KMS-11 (cell line): ENCODE measurements around the gene TDG.
A peak's percentile ranks its signal among the peaks of the same experiment; 100 is the strongest.

Experiments used
- H2AFZ ChIP-seq: fragments of 200-600 bp; sonication (generic); 2 replicates; pipeline ENCODE4 v1.6.1; 2016; ENCODE audit warnings: antibody characterized with exemption, mixed run types, low read depth
- H3K27ac ChIP-seq: fragments of 200-600 bp; sonication (generic); 2 replicates; pipeline ENCODE4 v1.6.1; 2016; ENCODE audit warnings: mild to moderate bottlenecking, mixed run types
- H3K27me3 ChIP-seq: fragments of 200-600 bp; sonication (generic); 2 replicates; pipeline ENCODE4 v1.6.1; 2017; ENCODE audit warnings: mild to moderate bottlenecking, low read depth, mixed run types, moderate library complexity; ENCODE audit not compliant: insufficient read depth
- H3K36me3 ChIP-seq: fragments of 200-600 bp; sonication (generic); 2 replicates; pipeline ENCODE4 v1.6.1; 2017; ENCODE audit warnings: mild to moderate bottlenecking, mixed run types; ENCODE audit not compliant: insufficient read depth
- H3K4me1 ChIP-seq: fragments of 200-600 bp; sonication (generic); 2 replicates; pipeline ENCODE4 v1.6.1; 2016; ENCODE audit warnings: mild to moderate bottlenecking, low read depth, mixed run types; ENCODE audit not compliant: poor library complexity, severe bottlenecking
- H3K4me2 ChIP-seq: fragments of 200-600 bp; sonication (generic); 2 replicates; pipeline ENCODE4 v1.7.0; 2016; ENCODE audit warnings: mild to moderate bottlenecking, mixed run types
- H3K4me3 ChIP-seq: fragments of 200-600 bp; sonication (generic); IDR thresholded peaks from 2 replicates; pipeline ENCODE4 v1.6.1; 2017; ENCODE audit warnings: low read depth, low read length, mixed read lengths; ENCODE audit not compliant: insufficient read depth
- H3K79me2 ChIP-seq: fragments of 200-600 bp; sonication (generic); 2 replicates; pipeline ENCODE4 v1.6.1; 2016; ENCODE audit warnings: low read depth, mixed run types; ENCODE audit not compliant: insufficient read depth
- H3K9ac ChIP-seq: fragments of 200-600 bp; sonication (generic); 2 replicates; pipeline ENCODE4 v1.6.1; 2016; ENCODE audit warnings: mild to moderate bottlenecking, mixed run types
- H4K20me1 ChIP-seq: fragments of 200-600 bp; sonication (generic); 2 replicates; pipeline ENCODE4 v1.6.1; 2016; ENCODE audit warnings: mild to moderate bottlenecking, mixed run types; ENCODE audit not compliant: insufficient read depth
- TF ChIP-seq, protein P1 (sequence below): fragments of 200-600 bp; sonication (generic); conservative IDR thresholded peaks from 2 replicates; pipeline ENCODE4 v1.6.1; 2017; ENCODE audit warnings: low read depth, mild to moderate bottlenecking, antibody characterized with exemption, low read length, moderate library complexity, mixed read lengths

Gene TDG

DNA sequence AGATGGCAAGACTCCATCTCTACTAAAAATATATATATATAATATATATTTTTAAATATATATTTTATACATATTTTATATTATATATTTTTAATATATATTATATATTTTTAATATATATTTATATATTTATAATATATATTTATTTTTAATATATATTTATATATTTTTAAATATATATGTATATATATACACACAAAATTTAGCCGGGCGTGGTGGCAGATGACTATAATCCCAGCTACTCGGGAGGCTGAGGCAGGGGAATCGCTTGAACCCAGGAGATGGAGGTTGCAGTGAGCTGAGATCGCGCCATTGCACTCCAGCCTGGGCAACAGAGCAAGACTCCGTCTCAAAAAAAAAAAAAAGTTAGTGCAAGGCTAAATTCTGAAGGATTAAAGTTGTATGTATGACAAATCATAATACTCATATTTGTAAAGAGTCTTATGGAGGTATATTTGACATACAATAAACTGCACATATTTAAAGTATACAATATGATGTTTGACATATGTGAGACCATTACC lies 7.7 kb upstream of the TDG start:
- Histone ChIP-seq H3K9ac (no peak overlapping the region), H3K4me2 (peak overlapping the region; percentile 83), H3K27ac (no peak overlapping the region), H2AFZ (peak overlapping the region; percentile 63; the same call in 1 of the 2 replicates), H3K79me2 (peaks cover 5% of the 10 kb centered on the region; the same call in 1 of the 2 replicates), H3K4me3 (no peak overlapping the region), H3K4me1 (peaks cover 6% of the 10 kb centered on the region), H3K36me3 (no peaks in the 10 kb centered on the region), H3K27me3 (no peaks in the 10 kb centered on the region), H4K20me1 (no peaks in the 10 kb centered on the region)
- TF ChIP-seq, protein P1, sequence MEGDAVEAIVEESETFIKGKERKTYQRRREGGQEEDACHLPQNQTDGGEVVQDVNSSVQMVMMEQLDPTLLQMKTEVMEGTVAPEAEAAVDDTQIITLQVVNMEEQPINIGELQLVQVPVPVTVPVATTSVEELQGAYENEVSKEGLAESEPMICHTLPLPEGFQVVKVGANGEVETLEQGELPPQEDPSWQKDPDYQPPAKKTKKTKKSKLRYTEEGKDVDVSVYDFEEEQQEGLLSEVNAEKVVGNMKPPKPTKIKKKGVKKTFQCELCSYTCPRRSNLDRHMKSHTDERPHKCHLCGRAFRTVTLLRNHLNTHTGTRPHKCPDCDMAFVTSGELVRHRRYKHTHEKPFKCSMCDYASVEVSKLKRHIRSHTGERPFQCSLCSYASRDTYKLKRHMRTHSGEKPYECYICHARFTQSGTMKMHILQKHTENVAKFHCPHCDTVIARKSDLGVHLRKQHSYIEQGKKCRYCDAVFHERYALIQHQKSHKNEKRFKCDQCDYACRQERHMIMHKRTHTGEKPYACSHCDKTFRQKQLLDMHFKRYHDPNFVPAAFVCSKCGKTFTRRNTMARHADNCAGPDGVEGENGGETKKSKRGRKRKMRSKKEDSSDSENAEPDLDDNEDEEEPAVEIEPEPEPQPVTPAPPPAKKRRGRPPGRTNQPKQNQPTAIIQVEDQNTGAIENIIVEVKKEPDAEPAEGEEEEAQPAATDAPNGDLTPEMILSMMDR, result no peak

DNA sequence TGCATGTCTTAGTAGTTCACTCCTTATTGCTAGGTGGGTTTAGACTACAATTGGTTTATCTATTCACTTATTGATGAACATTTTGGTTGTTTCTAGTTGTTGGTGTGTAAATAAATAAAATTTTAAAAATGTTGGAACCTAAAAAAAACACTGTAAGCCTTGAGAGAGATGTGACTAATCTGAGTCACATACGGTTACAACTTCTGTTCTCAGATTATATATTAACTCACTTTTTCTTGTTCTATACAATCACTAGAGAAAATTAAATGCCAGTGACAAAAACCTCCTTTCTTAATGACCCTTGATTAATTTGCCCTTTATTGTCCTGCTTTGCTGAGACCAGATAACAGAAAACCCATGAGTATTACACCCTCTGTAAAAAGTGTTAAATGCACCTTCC lies 7.1 kb upstream of the TDG start:
- Histone ChIP-seq H3K4me3 (no peak overlapping the region), H3K79me2 (peaks cover 5% of the 10 kb centered on the region; the same call in 1 of the 2 replicates), H3K27ac (no peak overlapping the region), H3K36me3 (no peaks in the 10 kb centered on the region), H3K9ac (no peak overlapping the region), H2AFZ (no peak overlapping the region), H3K27me3 (no peaks in the 10 kb centered on the region), H4K20me1 (no peaks in the 10 kb centered on the region), H3K4me1 (peaks cover 6% of the 10 kb centered on the region), H3K4me2 (no peak overlapping the region)
- TF ChIP-seq, protein P1, result no peak

DNA sequence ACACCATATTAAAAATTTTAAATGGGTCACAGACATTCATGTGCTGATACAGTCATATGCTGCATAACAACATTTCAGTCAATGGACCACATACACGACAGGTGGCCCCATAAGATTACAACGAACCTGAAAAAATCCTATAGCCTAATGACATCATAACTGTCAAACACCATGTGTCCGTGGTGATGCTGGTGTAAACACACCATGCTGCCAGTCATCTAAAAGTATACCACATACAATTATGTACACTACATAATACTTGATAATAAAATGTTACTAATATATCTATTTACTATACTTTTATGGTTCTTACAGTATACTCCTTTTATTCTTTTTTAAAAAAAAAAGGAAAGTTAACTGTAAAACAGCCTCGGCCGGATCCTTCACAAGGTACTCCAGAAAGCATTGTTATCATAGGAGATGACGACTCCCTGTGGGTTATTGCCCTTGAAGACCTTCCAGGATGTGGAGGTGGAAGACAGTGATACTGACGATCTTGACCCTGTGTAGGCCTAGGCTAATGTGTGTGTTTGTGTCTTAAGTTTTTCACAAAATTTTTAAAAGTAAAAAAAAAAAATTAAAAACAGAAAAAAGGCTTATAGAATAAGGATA lies 5.0 kb upstream of the TDG start:
- peaks cover 18% of the 10 kb centered on the region; the same call in 1 of the 2 replicates for H3K79me2 ChIP-seq
- H3K4me2 ChIP-seq, result no peak overlapping the region
- H2AFZ ChIP-seq, result no peak overlapping the region
- TF ChIP-seq, protein P1, result no peak
- H3K36me3 ChIP-seq, result no peaks in the 10 kb centered on the region
- no peaks in the 10 kb centered on the region for H3K27me3 ChIP-seq
- no peak overlapping the region for H3K4me3 ChIP-seq
- H3K27ac ChIP-seq, result no peak overlapping the region
- no peak overlapping the region for H3K9ac ChIP-seq
- peaks cover 13% of the 10 kb centered on the region for H3K4me1 ChIP-seq
- no peaks in the 10 kb centered on the region for H4K20me1 ChIP-seq

DNA sequence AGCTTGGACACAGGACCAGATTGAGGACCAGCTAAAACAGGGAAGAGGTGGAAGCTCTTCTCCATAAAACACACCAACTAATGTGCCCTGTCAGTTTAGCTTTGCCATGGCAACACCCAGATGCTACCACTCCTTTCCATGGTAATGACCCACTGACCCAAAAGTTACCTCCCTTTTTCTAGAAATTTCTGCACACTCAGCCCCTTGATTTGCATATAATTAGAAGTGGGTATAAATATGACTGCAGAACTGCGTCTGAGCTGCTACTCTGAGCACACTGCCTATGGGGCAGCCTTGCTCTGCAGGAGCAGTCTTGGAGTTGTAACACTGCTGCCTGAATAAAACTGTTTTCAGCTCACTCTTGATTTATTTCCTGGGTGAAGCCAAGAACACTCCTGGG lies 3.2 kb upstream of the TDG start:
- H3K4me2 ChIP-seq, result no peak overlapping the region
- peaks cover 20% of the 10 kb centered on the region for H3K4me1 ChIP-seq
- H3K79me2 ChIP-seq, result peaks cover 31% of the 10 kb centered on the region
- no peak overlapping the region for H3K4me3 ChIP-seq
- no peak overlapping the region for H3K9ac ChIP-seq
- no peak overlapping the region for H2AFZ ChIP-seq
- no peaks in the 10 kb centered on the region for H3K27me3 ChIP-seq
- H3K36me3 ChIP-seq, result no peaks in the 10 kb centered on the region
- TF ChIP-seq, protein P1, result no peak
- H4K20me1 ChIP-seq, result no peaks in the 10 kb centered on the region
- no peak overlapping the region for H3K27ac ChIP-seq
